Measurements from ENCODE around the gene MICAL3. TPM values are rescaled to one million over a fixed set of nuclear protein-coding genes. Genes with fewer than 3 reads are reported as not detected.

The MICAL3 gene
- total RNA-seq, 6 experiments from 2014 or later: 38.6 to 44.1 (median 39.7) TPM

DNA sequence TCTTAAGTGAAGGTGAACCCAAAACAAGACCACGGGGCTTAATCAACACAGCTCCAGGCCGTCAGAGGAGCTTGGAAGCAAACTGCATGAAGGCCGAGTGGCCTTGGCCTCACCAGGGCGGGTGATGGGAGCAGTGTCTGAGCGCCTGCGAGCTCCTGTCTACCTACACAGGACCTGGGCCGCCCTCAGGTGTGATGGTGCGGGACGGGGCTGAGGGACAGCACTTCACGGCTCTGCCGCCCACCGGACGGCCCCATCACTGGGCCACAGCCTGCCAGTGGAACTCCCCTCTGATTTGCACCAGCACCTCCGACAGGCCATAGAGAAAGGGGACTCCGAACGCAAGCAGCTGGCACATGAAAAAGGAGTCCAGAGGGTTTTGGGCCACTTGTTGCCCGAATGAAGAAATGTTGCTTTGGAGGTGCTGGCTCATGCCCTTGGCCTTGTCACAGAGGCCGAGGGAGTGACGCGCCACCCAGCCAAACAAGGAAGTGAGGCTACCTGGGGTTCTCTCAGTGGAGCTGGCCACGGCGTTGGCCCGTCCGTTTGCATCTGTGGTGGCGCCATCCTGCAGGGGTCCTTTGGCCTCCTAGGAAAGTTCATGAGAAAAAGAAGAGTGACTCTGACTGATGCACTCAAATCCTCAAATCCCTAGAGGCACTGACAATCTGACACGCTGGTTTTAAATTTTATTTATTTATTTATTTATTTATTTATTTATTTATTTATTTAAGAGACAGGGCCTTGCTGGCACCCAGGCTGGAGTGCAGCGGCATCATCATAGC lies 159.8 kb downstream of the MICAL3 start:
- DNase-seq: no peak
- H3K4me1 Mint-ChIP-seq (ENCODE audit: low read depth): no peaks in the 10 kb centered on the region
- TF ChIP-seq, protein P1, sequence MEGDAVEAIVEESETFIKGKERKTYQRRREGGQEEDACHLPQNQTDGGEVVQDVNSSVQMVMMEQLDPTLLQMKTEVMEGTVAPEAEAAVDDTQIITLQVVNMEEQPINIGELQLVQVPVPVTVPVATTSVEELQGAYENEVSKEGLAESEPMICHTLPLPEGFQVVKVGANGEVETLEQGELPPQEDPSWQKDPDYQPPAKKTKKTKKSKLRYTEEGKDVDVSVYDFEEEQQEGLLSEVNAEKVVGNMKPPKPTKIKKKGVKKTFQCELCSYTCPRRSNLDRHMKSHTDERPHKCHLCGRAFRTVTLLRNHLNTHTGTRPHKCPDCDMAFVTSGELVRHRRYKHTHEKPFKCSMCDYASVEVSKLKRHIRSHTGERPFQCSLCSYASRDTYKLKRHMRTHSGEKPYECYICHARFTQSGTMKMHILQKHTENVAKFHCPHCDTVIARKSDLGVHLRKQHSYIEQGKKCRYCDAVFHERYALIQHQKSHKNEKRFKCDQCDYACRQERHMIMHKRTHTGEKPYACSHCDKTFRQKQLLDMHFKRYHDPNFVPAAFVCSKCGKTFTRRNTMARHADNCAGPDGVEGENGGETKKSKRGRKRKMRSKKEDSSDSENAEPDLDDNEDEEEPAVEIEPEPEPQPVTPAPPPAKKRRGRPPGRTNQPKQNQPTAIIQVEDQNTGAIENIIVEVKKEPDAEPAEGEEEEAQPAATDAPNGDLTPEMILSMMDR (IDR thresholded peaks at IDR 0.05): no peak
- H3K4me3 Mint-ChIP-seq: no peak overlapping the region
- H3K9me3 Mint-ChIP-seq: no peaks in the 10 kb centered on the region
- no peak overlapping the region for H3K27ac Mint-ChIP-seq
- no peaks in the 10 kb centered on the region; the same call in 1 of the 2 replicates for H3K27me3 Mint-ChIP-seq (ENCODE audit: insufficient read depth)
- H3K36me3 Mint-ChIP-seq (ENCODE audit: low read depth): peaks cover 5% of the 10 kb centered on the region

DNA sequence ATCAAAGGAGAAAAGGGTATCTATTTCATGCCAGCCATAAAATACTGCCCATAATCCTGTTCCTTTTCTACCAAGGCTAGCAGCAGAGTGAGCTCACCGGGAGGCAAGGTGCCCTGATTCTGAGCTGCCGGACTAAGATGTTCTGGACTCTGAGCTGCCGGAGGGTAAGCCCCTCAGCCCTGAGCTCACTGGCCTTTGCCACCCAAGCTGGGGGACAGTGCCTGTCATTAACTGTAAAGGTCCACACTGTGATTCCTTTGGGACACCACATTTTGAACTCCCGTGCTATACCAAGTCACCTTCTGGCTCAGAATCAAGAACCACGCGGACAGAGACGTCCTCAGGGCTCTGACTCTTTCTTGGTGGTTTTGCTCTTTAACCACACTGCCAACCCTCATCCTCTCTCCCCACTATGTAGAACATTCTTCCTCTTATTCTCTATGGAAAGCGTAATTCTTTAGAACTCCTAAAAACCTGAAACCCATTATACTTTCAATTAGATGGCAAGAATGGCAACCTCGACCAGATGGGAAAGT lies 161.6 kb downstream of the MICAL3 start:
- Mint-ChIP-seq H3K4me3 (no peak overlapping the region), H3K36me3 (ENCODE audit: low read depth) (peaks cover 5% of the 10 kb centered on the region), H3K9me3 (no peaks in the 10 kb centered on the region), H3K4me1 (ENCODE audit: low read depth) (no peaks in the 10 kb centered on the region), H3K27ac (no peak overlapping the region), H3K27me3 (ENCODE audit: insufficient read depth) (no peaks in the 10 kb centered on the region; the same call in 1 of the 2 replicates)
- TF ChIP-seq, protein P1 (IDR thresholded peaks at IDR 0.05): no peak
- DNase-seq: no peak

DNA sequence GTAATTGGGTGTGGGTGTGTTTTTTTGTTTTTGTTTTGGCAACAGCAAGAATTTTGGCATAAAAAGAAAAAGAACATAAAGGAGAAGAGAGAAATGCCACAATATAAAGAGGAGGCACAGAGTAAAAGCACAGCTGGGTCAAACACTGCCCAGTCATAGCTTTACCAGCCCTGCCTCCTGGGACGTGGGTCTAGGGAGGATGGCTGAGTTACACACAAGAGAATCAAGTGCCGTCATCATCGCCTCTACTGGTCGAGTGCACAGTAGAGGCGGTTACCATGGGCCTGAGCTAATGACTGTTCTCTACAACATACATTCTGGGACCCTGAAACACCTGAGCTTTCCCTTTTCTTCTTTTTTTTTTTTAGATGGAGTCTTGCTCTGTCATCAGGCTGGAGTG lies 162.5 kb downstream of the MICAL3 start:
- DNase-seq: no peak
- Mint-ChIP-seq H3K4me3 (no peak overlapping the region), H3K9me3 (no peaks in the 10 kb centered on the region)

DNA sequence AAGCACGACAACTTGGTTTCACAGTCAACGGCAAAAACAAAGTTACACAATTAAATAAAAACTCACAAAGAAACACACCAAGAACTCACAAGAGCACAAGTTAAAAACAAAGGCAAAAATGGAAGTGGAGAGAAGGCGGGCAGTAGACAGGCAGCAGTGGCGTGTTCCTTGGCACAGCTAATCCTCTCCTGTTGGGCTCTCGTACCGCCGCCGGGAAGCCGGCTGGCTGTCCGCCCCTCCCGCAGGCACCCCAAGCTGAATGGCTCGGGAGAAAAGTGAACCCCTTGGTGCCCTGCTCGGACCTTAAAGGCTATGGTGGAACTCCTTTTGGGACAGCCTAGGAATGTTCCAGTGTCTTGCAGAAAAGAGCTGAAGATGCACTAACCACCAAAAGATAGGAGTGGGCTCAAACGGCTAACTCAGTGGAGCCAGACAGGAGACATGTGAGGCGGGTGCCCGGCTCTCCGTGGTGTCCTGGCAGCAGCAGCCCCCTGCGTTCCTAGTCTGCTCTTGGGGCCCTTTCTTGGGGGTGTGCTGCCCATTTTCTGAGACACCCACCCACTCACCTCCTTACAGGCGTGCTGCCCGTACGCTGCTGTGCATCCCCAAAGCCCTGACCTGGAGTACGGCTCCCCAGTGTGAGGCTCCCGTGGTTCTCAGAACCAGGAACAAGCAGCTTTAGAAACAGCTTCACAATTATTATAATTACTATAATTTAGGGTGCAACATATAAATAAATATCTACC lies 164.0 kb downstream of the MICAL3 start:
- Mint-ChIP-seq H3K36me3 (ENCODE audit: low read depth) (peaks cover 5% of the 10 kb centered on the region), H3K4me1 (ENCODE audit: low read depth) (no peaks in the 10 kb centered on the region), H3K4me3 (no peak overlapping the region), H3K27me3 (ENCODE audit: insufficient read depth) (no peaks in the 10 kb centered on the region; the same call in 1 of the 2 replicates), H3K9me3 (no peaks in the 10 kb centered on the region), H3K27ac (no peak overlapping the region)
- no peak for DNase-seq
- TF ChIP-seq, protein P1 (IDR thresholded peaks at IDR 0.05): no peak

More for the DNA sequence above, 162.5 kb downstream of the MICAL3 start:
- Mint-ChIP-seq H3K27ac (no peak overlapping the region), H3K36me3 (ENCODE audit: low read depth) (peaks cover 5% of the 10 kb centered on the region), H3K4me1 (ENCODE audit: low read depth) (no peaks in the 10 kb centered on the region), H3K27me3 (ENCODE audit: insufficient read depth) (no peaks in the 10 kb centered on the region; the same call in 1 of the 2 replicates)
- TF ChIP-seq, protein P1 (IDR thresholded peaks at IDR 0.05): no peak

DNA sequence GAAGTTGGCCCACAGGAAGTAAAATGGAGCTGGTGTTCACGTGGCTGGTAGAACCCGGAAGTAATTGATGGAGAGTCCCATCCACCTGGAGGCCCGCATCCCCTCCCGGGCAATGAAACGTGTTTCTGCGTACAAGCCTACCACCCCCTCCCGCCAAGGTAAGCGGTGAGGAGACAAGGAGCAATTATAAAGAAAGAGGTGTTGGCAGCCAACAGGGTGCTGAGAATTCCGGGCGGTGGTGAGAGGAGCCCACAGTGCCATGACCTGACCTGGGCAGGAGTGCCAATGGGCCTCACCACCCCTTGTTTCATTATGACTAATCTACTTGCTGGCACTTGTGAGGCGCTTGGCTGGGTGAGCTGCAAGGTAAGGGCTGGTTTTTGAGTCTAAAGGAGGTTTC lies 166.3 kb downstream of the MICAL3 start:
- H3K9me3 Mint-ChIP-seq: no peaks in the 10 kb centered on the region
- no peaks in the 10 kb centered on the region; the same call in 1 of the 2 replicates for H3K36me3 Mint-ChIP-seq (ENCODE audit: low read depth)
- no peak overlapping the region for H3K4me3 Mint-ChIP-seq
- H3K27me3 Mint-ChIP-seq (ENCODE audit: insufficient read depth): no peaks in the 10 kb centered on the region; the same call in 1 of the 2 replicates
- TF ChIP-seq, protein P1 (IDR thresholded peaks at IDR 0.05): no peak
- H3K27ac Mint-ChIP-seq: no peak overlapping the region
- no peak for DNase-seq
- no peaks in the 10 kb centered on the region for H3K4me1 Mint-ChIP-seq (ENCODE audit: low read depth)

All from HFFc6 (cell line).